Epithelial cell of esophagus (primary cell): ENCODE results near the gene MGME1.

Experiments
- DNase-seq: peaks from one replicate; pipeline ENCODE4 v3.0.0; 2010; ENCODE audit warnings: low read depth
- H3K4me3 ChIP-seq: 2 replicates; pipeline ENCODE4 v1.5.1; 2011; ENCODE audit warnings: mild to moderate bottlenecking, low read length, control low read depth
- TF ChIP-seq, protein P1 (sequence below): IDR thresholded peaks from 2 replicates; pipeline ENCODE4 v1.5.1; 2011; ENCODE audit warnings: low read depth, mild to moderate bottlenecking, low read length, control low read depth, inconsistent platforms; ENCODE audit not compliant: insufficient read depth; ENCODE audit errors: missing control alignments

Gene MGME1

DNA sequence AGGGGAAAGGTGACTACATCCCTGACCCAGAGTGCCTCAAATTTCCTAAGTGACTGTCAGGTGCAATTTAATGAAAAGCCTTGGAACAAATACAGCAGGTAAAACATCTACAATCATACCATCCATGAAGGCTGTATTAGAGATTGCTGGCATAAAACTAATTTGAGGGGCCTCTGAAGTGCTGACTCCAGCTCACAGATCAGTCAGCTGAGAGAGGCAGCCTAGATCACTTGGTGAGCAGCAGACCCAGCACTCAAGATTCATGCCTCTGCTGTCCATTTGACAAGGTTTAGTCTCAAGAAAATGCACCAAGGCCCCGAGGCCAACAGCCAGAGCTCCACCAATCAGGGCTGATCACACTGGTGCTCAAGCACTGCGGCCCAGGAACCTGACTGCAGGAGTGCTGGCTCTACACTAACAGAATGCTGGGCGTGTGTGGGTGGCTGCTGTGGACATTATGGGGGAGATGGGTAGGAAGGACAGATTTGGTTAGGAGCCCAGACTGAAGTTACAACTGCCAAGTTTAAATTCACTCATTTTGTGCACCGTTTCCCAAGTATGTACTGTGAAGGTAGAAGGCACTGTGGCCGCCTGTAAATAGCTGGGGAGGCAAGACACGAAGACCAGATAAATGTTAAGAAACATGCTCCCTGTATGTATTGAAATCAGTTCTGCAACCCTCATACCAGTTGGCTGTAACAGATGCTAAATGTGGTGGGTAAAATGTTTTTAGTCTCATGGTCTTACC, 28.4 kb upstream of the MGME1 start:
- no peak overlapping the region for H3K4me3 ChIP-seq
- TF ChIP-seq, protein P1, sequence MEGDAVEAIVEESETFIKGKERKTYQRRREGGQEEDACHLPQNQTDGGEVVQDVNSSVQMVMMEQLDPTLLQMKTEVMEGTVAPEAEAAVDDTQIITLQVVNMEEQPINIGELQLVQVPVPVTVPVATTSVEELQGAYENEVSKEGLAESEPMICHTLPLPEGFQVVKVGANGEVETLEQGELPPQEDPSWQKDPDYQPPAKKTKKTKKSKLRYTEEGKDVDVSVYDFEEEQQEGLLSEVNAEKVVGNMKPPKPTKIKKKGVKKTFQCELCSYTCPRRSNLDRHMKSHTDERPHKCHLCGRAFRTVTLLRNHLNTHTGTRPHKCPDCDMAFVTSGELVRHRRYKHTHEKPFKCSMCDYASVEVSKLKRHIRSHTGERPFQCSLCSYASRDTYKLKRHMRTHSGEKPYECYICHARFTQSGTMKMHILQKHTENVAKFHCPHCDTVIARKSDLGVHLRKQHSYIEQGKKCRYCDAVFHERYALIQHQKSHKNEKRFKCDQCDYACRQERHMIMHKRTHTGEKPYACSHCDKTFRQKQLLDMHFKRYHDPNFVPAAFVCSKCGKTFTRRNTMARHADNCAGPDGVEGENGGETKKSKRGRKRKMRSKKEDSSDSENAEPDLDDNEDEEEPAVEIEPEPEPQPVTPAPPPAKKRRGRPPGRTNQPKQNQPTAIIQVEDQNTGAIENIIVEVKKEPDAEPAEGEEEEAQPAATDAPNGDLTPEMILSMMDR, result no peak
- DNase-seq, result no peak

DNA sequence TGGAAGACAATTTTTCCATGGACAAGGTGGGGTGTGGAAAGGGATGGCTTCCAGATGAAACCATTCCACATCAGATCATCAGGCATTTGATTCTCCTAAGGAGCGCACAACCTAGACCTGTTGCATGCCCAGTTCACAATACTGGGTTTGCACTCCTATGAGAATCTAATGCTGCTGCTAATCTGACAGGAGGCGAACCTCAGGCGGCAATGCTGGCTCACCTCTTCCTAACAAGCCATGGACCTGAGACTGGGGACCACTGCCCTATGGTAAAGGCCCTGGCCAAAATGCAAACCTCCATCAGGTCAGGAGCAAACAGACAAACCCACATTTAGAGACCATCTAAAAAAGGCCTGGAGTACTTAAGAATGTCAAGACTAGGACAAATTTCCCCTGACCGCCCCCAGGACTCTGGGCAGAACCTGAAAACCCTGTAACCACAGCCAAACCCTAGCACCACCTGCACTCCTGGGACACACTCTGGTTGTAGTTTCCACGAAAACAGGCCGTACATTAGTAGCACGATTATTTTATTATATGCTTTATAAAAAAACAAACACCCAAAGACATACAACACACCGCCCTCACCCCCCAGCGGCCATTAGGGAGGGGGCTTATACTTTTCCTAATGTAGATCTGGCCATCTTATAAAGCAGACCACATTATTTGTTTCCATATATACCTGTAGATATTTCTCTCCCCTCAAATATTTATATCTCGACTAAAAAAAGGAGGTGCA, 27.6 kb upstream of the MGME1 start:
- TF ChIP-seq, protein P1, result no peak
- no peak overlapping the region for H3K4me3 ChIP-seq
- no peak for DNase-seq

DNA sequence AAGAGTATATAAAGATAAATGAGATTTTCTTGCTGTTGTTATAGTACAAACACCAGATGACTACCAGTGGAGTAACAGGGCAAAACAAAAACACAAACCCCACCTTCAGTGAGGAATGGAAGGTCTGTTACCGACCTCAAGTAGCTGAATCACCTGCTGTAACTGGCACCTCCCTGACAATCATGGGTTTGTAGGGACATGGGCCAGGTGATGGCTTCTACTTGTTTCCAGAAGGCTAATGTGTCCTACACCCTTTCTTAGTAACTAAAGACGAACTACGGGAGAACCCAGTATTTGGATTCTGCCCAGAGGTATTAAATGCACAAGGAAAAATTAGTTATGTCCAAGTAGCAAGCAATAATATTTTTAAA, 27.0 kb upstream of the MGME1 start:
- DNase-seq, result no peak
- TF ChIP-seq, protein P1, result no peak
- H3K4me3 ChIP-seq, result no peak overlapping the region

DNA sequence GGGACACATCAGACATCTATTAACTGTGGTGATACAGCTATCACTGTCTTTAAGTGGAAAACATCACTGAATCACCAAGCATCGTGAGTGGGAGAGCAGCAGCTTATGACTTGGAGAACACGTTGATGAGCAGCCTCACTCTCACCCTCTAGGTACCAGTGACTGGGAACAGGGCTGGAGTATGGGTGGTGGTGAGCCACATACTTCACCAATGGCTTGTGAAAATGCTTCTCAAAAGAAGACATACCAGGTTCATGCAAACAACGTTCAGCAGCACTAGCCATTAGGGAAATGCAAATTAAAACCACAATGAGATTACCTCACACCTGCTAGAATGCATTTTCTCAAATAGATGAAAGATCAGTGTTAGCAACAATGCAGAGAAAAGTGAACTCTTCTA, 25.5 kb upstream of the MGME1 start:
- TF ChIP-seq, protein P1, result no peak
- no peak for DNase-seq
- no peak overlapping the region for H3K4me3 ChIP-seq

DNA sequence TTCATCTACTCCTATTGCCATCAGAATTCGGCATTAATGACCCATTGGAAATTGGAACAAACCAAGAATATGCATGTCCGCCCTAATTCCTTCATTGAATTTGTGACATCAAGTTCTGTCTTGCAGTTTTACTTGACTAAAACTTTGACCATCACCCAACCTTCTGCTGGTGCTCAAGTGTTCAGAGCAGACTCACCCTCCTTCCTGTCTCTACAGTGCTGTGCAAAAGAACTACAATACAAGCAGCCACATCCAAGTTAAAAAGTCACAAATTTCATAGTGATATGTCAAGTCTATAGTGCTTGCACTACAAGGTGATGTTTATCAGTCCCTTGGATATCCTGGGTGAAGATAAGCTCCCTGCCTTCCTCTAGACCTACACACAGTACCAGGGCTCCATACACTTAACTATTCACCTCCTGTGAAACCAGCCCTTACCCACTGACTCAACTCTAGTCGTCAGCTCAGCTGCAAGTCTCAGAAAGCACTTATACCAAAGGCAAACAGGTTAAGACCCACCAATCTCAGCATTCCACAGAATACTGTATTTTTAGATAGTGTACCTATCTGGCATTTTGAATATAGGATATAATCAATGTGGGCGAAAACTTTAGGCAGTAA, 23.9 kb upstream of the MGME1 start:
- no peak overlapping the region for H3K4me3 ChIP-seq
- TF ChIP-seq, protein P1, result no peak
- no peak for DNase-seq

DNA sequence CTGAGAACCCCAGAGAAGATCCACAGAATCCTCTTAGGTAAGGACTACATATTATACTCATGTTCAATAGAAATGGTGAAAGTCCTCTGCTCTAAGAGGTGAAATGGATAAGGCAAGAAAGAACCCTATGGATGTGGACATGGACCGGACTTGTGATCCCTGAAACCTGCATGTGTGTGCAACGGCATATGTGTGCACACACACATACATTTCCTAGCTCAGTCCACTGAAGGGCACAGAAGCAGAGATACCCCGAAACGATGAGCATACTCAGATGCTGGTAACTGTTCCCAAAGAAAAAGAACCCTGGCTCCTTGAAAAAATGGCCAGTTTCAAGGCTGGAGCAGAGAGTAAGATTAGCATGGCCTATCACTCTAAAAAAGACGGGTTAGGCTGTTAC, 22.8 kb upstream of the MGME1 start:
- H3K4me3 ChIP-seq, result no peak overlapping the region
- TF ChIP-seq, protein P1, result no peak
- DNase-seq, result no peak
